Fibroblast of lung (primary cell): ENCODE data around the gene PIK3C2B.

Experiments
- CTCF ChIP-seq, 2 donors: IDR thresholded peaks in 1 of 2; conservative IDR thresholded peaks in 1 of 2; 1 replicate in 1 of 2; 2 replicates in 1 of 2; pipeline ENCODE4 v1.5.1; 2011 to 2012; ENCODE audit warnings: low read length in 2 of 2, control low read depth in 1 of 2, inconsistent platforms in 1 of 2, low read depth in 1 of 2, mild to moderate bottlenecking in 1 of 2
- EZH2 ChIP-seq: IDR thresholded peaks from 2 replicates; pipeline ENCODE4 v1.5.1; 2012; ENCODE audit warnings: low read length, control low read depth, mild to moderate bottlenecking; ENCODE audit errors: missing control alignments

GRCh38 chr1:204493145-204493983 is 1.2 kb downstream of the PIK3C2B start:
- TF ChIP-seq CTCF (conservative IDR thresholded peaks at IDR 0.05 in 1 of 2, IDR thresholded peaks at IDR 0.05 in 1 of 2; ENCODE audit: low read depth in 1 of 2, low read length in 2 of 2) (no peak), EZH2 (no peak)
